Myocyte (in vitro differentiated cells): Measurements from ENCODE around the gene CCDC116. TPM values are rescaled to one million over a fixed set of nuclear protein-coding genes. Genes with fewer than 3 reads are reported as not detected.
"Not testable (repeated sequence)": the region's sequence is repeated elsewhere in the genome, so short reads cannot be mapped to it uniquely, and the experiment has no call there.

Source experiments
- DNase-seq: peaks from one replicate; pipeline ENCODE4 v3.0.0-alpha.2; 2012; ENCODE audit warnings: low read depth
- total RNA-seq: library from RNA; depleted of rRNA; stranded (reverse); fragments of >200 nt; gene quantifications from 2 replicates; pipeline ENCODE4 v1.2.3, GENCODE V29; 2014

CCDC116 gene
- total RNA-seq, 1 donor from 2014 or later = 0.13 TPM

DNA sequence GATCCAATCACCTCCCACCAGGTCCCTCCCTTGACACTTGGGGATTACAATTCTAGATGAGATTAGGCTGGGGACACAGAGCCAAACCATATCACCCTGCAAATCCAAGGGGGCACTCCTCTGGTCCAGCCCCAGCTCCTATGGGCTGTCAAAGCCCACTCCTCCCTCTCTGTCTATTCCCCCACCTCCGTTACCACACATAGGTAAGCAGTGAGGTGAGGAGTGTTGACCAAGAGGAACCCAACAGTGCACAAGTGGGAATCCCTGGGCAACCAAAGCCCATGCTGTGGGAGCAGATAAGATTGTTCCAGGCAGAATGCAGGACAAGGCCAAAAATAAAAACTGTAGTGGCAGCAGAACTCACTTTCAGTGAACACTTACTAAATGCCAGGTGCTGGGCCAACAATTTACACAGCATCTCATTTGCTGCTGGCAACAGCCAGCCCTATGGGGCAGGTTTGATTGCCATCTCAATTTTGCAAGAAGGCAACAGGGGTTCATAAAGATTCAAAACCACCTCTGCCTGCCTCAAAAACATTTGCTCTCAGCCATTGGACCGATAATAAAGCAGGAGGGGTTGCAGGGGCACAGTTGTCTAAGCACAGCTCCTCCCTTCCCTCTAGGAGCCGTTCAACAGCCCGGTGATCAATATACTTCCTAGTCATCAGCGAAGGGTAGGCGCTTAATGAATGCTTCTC, 18.4 kb downstream of the CCDC116 start:
- DNase-seq = peak; percentile 33

DNA sequence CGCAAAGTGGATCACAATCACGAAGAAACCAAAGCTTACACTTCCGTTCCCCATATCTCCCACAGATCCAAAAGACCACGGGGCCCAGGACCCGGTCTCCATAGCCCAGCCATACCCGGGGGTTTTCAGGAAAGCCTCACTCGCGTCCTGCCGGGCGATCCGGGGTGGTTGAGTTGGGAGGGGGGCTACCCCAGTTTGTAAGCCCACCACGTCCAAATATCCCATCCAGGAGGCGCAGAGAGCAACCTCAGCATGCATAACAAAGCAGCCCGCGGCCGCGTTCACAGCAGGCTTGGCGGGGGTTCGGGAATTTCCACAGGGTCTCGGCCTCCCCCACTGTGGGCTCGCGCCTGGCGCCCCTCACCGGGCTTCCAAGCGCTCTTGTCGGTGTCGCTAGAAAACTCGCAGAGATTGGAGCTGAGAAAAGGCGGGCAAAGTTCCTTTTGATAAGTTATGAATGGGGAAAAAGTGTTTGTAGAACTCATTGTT, 19.0 kb downstream of the CCDC116 start:
- no peak for DNase-seq

DNA sequence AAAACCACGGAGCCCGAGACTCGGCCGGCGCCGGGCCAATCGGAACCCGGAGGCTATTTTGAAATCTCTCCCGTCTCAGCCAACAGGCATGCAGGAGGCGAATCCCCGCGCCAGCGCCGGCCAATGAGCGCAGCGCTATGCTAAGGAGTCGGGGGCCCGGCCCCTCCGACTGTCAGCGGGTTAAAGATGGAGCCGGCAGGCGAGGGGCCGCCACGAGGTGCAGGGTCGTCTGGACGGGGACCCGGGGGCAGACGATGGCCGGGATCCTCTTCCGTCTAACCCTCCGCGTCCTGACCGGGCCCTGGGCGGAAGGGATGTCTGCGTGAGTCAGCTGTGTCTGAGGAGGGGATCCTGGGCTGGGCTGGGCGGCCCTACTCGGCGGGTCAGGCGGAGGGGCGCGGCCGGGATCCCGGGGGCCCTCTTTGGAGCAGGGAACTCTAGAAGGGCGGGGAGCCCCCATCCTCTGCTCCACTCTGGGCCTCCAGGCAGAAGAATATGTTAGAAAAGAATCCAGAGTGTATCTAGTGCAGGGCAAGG, 19.5 kb downstream of the CCDC116 start:
- peak; percentile 91 for DNase-seq

DNA sequence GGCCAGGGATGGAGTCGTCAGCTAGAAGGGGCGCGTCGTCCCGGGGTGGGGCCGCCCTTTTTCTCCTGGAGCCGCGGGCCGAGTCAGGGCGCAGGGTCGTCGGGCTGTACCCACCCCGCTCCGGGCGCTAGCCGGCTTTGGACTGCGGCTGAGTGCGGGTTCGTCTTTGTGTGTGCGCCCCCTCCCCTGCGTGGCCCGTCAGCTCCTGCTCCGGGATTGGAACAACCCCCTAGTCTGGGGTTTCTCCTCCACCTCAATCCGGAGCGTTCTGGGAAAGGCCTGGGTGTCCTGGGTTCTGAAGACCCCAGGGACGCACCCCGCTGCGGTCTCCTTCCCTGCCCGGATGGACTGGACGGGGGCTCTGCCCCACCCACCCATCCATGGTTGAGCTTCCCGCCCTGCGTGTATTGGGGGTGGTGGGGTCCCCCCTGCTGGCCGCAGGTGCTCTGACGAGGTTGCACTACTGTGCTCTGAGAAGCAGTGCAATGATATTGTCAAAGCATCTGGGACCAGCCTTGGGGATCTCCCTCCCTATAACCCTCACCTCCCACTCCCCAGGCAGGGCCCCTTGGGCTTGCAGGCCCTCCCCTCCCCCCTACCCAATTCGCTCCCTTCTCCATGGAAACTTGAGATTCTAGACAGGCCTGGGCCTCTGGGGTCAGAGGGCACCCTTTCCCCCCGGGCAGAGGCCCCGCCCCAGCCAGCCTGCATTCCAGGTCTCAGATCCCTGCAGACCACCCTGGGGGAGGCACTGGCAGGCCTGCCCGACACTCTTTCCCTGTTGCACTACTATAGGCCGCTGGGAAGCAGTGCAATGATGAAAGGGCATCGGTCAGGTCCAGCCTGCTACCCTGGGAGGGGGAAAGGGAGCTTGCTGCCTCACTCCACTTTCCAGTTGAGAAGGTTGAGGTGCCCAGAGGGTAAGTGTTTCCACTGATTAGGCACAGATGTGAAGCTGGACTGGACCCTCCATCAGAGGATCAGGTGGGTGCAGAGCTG, 20.3 kb downstream of the CCDC116 start:
- no peak for DNase-seq

DNA sequence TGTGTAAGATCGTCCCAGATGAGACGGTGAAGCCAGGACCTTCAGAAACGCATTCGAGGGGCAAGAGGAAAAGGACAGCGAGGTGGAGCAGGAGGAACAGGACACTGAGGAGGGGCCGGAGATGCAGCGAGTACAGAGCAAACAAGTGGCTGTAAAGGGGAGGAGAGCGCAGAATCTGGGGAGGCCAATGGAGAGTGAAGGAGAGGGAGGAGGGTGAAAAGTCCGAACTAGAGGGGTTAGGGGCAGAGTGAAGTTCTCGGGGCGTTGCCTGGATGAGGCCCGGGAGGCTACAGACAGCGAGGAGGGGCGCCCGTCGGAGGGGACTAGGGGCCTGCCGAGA, 24.4 kb downstream of the CCDC116 start:
- no peak for DNase-seq

DNA sequence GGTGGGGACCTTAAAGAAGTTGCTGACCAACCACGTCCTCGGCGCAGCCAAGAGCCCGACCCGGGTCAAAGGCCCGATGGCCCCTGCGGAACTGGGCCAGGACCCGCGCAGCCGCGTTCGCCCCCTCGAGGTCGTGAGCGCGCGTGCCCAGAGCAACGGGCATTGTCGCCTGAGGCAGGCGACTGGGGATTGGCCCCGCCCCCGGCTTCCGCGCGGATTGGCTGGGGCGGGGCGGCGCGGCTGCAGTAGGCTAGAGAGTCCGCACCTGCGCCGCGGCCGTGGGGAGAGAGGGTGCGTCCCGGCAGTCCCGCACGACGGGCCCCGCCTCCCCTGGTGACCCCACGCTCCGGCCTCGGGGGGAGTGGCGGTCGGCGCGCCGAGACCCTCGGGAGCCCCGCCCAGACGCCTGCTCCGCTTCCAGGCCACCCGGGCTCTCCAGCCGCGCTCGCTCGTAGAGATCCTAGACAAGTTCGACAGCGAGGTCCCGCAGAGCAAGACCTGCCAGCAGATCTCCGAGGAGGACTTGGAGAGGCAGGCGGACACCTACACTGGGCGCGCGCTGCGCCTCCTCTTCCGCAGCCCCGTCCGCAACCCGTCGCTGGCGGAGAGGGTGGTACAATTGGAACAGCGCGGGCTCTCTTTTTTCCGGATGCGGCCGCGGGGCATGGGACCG, 24.9 kb downstream of the CCDC116 start:
- peak; percentile 81 for DNase-seq

DNA sequence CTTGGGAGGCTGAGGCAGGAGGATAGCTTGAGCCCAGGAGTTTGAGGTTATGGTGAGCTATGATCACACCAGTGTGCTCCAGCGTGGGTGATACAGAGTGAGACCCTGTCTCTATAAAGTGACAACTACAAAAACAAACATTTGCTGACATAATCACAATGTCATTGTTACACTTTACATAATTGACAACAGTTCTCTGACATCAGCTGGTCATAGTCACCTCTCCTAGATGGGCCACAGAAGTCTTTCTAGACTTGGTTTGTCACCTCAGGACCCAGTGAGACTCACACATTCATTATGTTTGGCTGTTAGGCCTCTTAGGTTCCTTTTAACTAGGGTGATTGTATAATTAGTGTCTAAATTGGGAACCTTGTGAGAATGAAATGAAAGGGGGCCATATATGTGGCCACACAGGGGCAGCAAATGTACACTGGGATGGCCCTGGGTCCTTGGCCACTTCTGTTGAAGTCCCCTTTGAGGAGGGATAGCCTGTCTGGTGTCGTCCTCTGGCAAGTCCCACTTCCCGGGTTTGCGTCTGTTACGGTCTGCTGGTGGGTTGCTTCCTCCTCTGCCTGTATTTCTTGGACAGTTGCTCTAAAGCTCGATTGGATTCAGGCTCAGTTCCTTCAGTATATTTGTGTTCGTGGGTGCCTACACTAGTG, 27.4 kb downstream of the CCDC116 start:
- no peak for DNase-seq

DNA sequence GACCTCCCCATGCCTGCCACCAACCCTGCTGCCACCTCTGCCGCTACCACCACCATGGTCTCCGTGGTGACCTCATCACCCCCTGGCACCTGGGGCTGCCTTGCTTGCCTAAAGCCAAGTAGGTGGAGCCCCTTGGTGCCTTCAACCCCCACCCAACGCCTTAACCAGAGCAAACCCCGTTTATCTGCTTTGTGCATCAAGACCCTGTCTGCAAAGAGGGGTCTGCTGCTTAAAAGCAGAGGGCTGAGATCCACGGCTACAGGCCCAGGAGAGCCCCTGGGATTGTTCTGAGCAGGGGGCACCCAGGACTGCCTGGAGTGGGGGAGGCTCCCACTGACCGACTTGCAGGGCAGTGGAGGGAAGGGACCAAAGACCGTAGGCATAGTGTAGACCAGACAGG, 28.3 kb downstream of the CCDC116 start:
- DNase-seq = no peak

DNA sequence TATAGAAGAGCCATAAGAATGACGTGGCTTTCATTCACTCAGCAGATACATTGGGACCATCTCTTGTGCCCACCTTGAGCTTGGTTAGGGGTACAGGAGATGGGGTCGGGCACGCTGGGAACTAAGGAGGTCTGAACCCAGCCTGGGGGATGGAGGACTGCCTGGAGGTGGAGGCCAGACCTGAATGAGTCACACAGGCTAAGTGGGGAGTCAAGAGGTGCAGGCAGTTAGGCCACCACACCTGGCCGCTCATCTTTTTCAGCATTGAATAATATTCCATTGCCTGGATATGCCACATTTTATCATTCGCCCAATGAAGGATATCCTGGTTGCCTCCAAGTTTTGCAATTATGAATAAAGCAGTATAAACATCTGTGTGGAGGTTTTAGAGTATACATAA, 29.4 kb downstream of the CCDC116 start:
- no peak for DNase-seq

DNA sequence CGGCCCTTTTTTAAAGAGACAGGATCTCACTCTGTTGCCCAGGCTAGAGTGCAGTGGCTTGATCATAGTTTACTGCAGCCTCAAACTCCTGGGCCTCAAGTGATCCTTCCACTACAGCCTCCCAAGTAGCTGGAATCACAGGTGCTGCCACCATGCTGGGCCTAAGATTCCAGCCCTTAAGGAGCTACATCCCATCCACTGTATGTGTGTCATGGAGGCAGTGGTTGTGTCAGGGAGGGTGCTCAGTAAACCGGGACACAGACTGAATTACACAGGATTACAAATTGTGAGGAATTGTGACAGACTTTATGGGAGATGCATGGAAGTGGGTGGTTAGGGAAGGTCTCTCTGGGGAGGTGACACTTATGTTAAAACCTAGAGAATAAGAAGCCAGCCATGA, 31.2 kb downstream of the CCDC116 start:
- no peak for DNase-seq

DNA sequence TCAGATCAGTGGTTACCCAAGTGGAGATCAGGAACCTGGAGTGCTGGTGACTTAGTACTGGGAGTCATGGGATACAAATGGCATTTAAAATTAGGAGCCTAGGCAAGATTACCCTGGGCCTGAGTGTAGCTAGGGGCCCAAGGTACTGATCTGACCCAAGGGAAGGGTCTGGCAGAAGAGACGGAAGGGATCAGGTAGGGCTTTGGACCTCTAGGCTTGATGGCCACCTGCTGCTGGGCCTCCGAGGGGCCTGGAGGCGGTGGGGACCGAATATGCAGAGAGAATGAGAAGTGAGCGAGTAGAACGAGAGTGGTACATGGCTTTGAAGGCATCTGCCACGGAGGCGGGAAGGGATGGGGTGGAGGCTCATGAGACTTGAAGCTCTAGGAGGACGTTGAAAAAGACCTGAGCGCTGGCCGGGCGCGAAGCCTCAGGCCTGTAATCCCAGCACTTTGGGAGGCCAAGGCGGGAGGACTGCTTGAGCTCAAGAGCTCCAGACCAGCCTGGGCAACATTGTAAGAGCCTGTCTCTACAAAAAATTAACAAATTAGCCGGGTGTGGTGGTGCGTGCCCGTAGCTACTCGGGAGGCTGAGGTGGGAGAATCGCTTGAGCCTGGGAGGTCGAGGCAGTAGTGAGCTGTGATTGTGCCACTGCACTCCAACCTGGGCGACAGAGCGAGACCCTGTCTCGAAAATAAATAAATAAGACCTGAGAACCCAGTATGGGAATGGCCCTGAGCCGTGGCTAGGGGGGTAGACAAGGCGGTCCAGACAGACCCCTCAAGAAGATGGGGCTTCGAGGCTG, 32.7 kb downstream of the CCDC116 start:
- no peak for DNase-seq

DNA sequence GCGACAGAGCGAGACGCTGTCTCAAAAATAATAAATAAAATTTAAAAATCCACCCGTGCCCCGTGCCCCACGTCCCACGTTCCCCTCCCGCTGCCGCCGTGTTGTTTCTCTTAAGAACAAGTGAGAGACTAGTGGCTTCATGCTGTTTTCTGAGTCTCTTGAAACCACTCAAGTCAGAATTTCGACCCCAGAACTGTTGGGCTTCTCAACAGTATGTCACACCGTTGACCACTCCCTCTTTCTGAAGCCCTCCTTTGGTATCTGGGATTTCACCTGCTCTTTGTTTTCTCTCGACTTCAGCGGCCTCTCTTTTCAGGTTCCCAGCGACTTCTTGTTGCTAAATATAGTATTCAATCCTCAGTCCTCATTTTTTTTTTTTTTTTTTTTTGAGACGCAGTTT, 34.2 kb downstream of the CCDC116 start:
- no peak for DNase-seq

DNA sequence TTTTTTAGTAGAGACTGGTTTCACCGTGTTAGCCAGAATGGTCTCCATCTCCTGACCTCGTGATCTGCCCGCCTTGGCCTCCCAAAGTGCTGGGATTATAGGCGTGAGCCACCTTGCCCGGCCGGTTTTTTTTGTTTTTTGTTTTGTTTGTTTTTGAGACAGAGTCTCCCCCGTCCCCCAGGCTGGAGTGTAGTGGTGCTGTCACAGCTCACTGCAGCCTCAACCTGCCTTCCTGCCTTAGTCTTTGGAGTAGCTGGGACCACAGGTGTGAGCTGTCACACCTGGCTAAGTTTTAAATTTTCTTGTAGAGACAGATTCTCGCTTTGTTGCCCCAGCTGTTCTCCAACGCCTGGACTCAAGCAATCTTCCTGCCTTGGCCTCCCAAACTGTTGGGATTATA, 36.5 kb downstream of the CCDC116 start:
- no peak for DNase-seq

DNA sequence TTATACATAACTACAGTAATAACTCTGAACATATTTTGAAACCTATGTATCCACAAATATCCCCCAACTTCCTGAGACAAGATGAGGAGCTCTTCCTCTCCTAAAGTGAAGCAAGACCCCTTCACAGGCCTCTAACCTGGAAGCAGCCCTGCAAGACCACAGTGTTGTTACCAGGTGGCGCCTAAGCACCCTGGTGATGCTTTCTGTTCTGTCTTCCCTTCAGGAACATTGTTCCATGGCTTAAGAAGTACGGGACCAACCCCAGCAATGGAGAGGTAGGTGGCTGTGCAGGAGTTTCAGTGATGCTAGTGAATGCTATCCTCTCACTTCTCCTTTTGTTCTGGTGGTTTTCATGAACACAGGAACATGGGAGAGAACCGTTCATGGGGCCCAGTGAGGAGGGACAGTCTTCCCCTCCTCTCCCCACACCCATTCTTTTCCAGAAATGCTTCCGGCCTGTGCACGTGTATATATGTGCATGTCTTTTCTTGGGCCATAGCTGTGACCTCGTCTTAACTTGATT, 39.6 kb downstream of the CCDC116 start:
- DNase-seq = no peak

DNA sequence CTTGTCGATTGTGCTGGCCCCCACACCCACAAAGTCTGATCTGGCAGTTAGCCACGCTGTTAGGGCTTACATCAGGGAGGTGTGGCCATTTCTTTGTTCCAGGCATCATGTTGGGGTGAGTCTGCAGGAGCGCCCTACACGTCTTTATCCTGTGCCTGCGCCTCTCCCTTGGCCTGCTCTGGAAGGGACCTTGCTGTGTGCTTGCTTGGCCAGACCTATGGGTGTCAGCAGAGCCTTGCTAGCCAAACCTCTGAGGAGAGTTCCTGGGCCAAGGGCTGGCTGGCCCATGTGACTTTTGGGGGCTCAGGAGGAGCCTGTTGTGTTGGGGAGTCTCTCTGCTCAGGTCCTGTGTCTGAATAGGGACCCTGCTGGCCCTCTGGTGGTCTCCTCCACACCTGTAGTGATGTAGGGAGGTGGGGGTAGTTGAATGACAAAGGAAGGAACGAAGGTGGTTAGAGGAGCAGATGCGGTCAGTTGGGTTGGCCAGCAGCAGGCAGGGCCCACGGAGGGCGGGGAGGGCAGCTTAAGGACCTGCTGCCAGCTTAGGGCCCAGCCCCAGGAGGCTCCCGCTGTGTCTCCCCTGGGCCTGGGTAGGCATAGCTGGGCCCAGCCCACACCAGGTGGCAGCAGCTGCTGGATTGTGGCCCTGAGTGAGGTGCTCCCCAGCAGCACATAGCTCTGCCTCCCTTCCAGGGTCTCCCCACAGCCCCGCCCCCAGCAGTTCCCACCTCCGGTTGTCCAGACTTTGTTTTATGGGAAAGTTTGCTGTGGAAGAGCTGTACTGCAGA, 41.2 kb downstream of the CCDC116 start:
- peak; percentile 31 for DNase-seq

DNA sequence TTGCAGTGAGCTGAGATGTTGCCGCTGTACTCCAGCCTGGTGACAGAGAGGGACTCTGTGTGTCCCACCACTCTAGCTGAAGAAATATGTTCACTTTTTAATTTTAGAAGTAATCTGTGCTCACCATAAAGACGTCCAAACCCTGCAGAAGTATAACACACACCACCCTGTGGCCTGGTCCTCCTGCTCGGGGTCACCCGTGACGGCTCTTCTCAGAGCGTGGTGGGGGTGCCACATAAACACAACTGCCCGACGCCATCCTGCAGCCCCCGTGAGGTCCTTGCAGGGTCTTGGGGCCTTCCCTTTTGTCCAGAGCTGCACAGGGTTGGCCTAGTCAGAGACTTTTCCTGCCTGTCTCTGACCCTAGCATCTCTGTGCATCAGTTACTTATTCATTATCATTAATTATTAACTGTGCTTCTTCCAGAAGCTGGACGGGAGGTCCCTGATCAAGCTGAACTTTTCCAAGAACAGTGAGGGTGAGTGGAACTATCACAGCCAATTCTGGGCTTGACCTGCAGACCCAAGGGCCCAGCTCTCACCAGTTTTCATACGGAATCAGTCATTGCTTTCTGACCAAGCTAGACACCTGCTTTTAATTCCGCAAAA, 42.2 kb downstream of the CCDC116 start:
- no peak for DNase-seq

DNA sequence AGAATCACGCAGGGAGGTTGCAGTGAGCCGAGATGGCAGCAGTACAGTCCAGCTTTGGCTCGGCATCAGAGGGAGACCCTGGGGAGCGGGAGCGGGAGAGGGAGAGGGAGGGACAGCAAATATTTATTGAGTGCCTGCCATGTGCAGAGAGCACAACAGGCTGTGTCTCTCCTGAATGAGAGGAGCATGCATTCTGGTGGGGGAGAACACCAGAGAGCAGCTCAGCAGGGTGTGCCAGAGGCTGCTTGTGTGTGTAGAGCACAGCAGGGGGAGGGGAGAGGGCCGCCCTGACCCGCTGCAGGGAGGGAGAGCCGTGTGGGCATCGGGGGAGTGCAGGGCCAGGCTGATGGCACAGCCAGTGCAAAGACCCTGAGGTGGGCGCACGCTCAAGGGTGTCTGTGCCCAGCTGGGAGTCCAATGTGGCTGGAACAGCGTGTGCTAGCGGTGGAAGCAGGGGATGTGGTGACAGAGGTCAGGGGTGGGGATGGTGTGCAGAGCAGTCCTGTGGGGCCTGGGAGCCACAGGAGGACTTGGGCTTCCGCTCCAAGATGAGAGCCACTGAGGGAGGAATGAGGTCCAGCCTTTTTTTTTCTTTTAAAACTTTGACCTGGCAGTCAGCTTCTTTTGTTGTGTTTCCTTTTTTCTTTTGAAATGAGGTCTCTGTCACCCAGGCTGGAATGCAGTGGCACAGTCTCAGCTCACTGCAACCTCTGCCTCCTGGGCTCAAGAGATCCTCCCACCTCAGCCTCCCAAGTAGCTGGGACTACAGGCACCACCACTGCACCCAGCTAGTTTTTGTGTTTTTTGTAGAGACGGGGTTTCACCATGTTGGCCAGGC, 45.3 kb downstream of the CCDC116 start:
- no peak for DNase-seq

DNA sequence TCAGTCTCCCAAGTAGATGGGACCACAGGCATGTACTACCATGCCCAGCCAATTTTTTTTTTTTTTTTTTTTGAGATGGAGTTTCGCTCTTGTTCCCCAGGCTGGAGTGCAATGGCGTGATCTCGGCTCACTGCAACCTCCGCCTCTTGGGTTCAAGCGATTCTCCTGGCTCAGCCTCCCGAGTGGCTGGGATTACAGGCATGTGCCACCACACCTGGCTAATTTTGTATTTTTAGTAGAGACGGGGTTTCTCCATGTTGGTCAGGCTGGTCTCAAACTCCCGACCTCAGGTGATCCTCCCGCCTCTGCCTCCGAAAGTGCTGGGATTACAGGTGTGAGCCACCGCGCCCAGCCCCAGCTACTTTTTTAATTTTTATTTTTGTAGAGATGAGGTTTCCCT, 46.3 kb downstream of the CCDC116 start:
- not testable (repeated sequence) for DNase-seq
